NOMO-1 (cell line): ENCODE measurements around the gene VPS33B.

Experiments
- DNase-seq, 2 experiments: peaks; one replicate each; lab custom pipeline; 2025; ENCODE audit not compliant: unreplicated experiment in 2 of 2; lab: John Stamatoyannopoulos, UW

VPS33B gene

DNA sequence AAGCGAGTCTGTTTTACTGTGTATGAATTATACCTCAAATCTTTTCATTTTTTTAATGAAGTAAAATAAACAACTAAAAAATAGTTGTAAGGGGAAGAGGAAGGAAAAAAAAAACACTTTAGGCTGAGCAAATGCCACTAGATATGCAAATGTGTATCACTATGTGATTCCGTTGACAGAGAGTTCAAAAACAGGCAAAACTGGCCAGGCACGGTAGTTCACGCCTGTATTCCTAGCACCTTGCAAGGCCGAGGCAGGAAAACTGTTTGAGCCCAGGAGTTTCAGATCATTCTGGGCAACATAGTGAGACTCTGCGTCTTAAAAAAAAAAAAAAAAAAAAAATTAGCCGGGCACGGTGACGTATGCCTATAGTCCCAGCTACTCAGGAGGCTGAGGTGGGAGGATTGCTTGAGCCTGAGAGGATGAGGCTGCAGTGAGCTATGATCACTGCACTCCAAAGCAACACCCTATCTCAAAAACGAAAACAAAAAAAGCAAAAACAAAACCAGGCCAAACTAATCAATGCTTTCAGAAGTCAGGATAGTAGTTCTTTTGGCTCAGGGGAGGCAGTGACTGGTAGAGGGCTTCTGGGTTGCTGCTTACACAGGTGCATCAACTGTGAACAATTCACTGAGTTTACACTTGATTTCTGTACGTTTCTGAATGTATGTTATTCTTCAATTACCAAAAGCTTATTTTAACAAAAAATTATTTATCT is 35.4 kb downstream of the VPS33B start:
- DNase-seq, result no peak

GRCh38 chr15:90982135-90982534 is 40.3 kb downstream of the VPS33B start:
- DNase-seq, result peak in 1 of 2 experiments; percentile 78

DNA sequence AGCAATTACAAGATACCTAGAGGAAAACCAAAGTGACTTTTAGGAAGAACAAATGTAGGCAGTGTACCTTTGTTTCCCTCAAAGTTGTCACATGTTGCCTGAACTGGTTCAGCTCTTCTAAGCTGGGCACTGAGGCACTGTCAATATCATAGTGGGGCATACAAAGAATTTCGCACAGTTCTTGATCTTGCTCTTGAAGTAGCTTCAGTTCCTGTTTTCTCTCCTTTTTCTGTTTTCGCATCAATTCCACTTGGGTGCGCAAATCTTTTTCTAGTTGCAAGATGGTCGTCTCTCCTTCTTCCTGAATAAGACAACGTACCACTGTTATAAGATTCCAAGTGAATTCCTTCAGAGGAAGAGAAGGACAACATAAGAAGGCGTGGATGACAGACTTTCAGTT is 40.7 kb downstream of the VPS33B start:
- peak in 1 of 2 experiments; percentile 25 for DNase-seq

- no peak for DNase-seq
Measured at GRCh38 chr15:90979582-90979981, 42.8 kb downstream of the VPS33B start.

DNA sequence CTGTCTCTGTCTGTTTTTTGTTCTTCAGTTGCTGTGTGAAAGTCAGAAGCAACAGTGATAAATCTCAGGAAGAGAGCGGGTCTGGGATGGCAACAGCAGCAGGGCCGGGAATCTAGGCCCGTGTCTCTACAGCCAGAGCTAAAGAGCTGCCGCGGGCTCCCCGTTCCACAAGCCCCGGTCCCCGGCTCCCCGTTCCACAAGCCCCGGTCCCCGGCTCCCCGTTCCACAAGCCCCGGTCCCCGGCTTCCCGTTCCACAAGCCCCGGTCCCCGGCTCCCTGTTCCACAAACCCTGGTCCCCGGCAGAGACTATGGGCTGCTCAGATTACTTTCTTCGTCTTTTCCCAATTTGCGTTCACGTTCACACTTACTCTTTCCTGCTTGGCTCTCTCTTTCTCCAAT is 48.2 kb downstream of the VPS33B start:
- no peak for DNase-seq

GRCh38 chr15:90972133-90972532 is 50.3 kb downstream of the VPS33B start:
- no peak for DNase-seq

GRCh38 chr15:90970274-90970673 is 52.1 kb downstream of the VPS33B start:
- DNase-seq, result no peak

- DNase-seq, result no peak
Measured at GRCh38 chr15:90968434-90968833, 54.0 kb downstream of the VPS33B start.

GRCh38 chr15:90967206-90967605 is 55.2 kb downstream of the VPS33B start:
- no peak for DNase-seq

DNA sequence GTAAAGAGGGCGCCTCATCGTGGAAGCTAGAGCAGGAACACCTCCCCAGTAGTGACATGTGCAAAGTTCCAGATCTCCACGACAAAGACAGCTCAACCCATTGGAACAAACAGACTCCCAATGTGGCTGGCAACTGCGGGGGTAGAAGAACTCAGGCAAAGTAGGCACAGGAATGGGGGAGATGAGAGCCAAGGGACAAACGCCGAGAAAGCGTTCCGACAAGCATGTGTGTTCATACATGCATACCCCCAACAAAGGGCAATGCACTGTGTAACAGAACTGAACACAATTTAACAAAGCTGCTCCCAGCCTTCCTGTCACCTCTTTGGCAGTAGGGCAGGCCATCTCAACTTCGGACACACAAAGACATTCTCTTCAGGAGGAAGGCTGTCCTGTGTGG is 56.1 kb downstream of the VPS33B start:
- DNase-seq, result no peak

DNA sequence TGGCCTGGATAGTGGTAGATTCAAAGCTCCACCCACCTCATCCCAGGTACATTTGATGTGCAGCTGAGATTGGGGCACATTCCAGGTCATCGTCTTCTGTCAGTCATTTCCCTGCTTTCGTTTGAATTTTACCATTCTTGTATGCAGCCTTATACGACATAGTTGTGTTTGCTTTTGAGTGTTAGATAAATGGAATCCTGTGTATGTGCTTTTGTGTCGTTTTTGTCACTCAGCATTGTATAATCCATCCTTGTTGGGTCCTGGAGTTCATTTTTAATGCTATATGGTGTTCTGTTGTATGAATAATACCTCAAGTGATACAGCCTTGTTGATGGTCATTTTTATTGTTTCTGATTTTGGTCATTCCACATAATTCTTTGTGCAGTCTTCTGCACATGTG is 60.4 kb downstream of the VPS33B start:
- no peak for DNase-seq

GRCh38 chr15:90960298-90961091 is 61.9 kb downstream of the VPS33B start:
- no peak for DNase-seq

GRCh38 chr15:90959894-90960293 is 62.5 kb downstream of the VPS33B start:
- no peak for DNase-seq

DNA sequence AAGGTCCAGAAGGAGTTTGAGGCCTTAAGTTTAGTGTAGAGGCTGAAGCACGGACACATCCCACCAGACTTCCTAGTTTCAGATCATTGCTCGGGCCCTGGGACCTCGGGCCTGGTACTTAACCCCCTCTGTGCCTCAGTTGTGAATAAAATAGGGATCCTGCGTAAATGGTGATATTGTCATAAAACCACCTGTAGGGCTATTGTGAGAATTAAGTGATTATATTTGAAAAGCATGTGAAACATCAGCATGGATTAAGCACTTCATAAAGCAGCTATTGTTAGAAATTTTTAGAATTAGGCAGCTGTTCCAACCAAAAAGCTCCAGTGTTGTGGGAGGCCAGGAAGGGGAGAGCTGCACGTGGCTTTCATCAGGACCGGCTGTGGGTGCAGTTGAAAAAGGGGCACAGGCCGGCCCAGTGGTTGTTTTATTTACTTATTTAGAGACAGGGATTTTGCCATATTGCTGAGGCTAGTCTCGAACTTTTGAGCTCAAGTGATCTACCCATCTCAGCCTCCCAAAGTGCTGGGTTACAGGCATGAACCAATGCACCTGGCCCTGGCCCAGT is 63.3 kb downstream of the VPS33B start:
- DNase-seq, result no peak

DNA sequence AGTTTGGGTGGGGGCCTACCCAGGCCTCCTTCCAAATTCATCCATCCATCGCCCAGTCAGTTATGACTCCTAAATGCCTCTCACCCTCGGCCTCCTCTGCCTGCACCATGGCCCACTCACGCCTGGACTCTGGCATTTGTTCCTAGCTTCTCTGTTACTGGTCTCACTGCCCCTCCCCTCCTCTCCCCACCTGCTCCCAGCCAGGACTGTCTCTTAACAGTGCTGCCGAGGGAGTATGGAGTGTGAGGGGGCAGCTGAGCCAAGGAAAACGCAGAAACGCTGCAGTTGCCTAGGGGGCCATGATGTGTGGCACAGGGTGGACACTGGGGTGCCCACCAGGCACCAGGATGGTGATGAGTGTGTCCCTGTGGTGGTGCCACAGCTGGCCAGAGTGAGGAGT is 64.6 kb downstream of the VPS33B start:
- DNase-seq, result no peak

- DNase-seq, result no peak
Measured at GRCh38 chr15:90957031-90957790, 65.2 kb downstream of the VPS33B start.

GRCh38 chr15:90956274-90957030 is 65.9 kb downstream of the VPS33B start:
- peak; percentile 17 to 50 for DNase-seq

GRCh38 chr15:90955624-90956273 is 66.6 kb downstream of the VPS33B start:
- peak; percentile 4 to 12 for DNase-seq

- peak; percentile 97 to 98 for DNase-seq
Measured at GRCh38 chr15:90954712-90955623, 67.4 kb downstream of the VPS33B start, which contains the start of gene RCCD1. TSS of gene RCCD1 (plus strand) at chr15:90954884. CDS start at chr15:90956735, 1,851 bp downstream.
